HK-2 (cell line): ENCODE data around the gene EMC1.
"Not testable (repeated sequence)": the region's sequence is repeated elsewhere in the genome, so short reads cannot be mapped to it uniquely, and the experiment has no call there.

Source experiments
- DNase-seq: peaks from one replicate; pipeline ENCODE4 v3.0.0-alpha.2; 2018; ENCODE audit not compliant: unreplicated experiment

EMC1 gene

GRCh38 chr1:19260211-19261138, 9.2 kb upstream of the EMC1 start:
- DNase-seq = peak; percentile 93

GRCh38 chr1:19258353-19258752, 7.0 kb upstream of the EMC1 start:
- DNase-seq = no peak

GRCh38 chr1:19257178-19257914, 6.0 kb upstream of the EMC1 start:
- peak; percentile 64 for DNase-seq

- DNase-seq = not testable (repeated sequence)
Measured at GRCh38 chr1:19256301-19256700, 5.0 kb upstream of the EMC1 start.

GRCh38 chr1:19255288-19255687, 4.0 kb upstream of the EMC1 start:
- no peak for DNase-seq

GRCh38 chr1:19254416-19254815, 3.1 kb upstream of the EMC1 start:
- no peak for DNase-seq

- DNase-seq = no peak
Measured at GRCh38 chr1:19250629-19251304, 557 bp downstream of the EMC1 start.

- peak; percentile 48 for DNase-seq
Measured at GRCh38 chr1:19240673-19241538, 10.4 kb downstream of the EMC1 start.

GRCh38 chr1:19239876-19240275, 11.4 kb downstream of the EMC1 start:
- no peak for DNase-seq

- no peak for DNase-seq
Measured at GRCh38 chr1:19234224-19234623, 17.1 kb downstream of the EMC1 start.

GRCh38 chr1:19232524-19232846, 18.8 kb downstream of the EMC1 start:
- DNase-seq = no peak

- not testable (repeated sequence) for DNase-seq
Measured at GRCh38 chr1:19231736-19232523, 19.4 kb downstream of the EMC1 start.

GRCh38 chr1:19229828-19230325, 21.4 kb downstream of the EMC1 start:
- no peak for DNase-seq

GRCh38 chr1:19229229-19229628, 22.1 kb downstream of the EMC1 start:
- no peak for DNase-seq

- peak; percentile 45 for DNase-seq
Measured at GRCh38 chr1:19222979-19223824, 28.1 kb downstream of the EMC1 start.

- DNase-seq = no peak
Measured at GRCh38 chr1:19222573-19222972, 28.8 kb downstream of the EMC1 start.

- no peak for DNase-seq
Measured at GRCh38 chr1:19220991-19221390, 30.3 kb downstream of the EMC1 start.

GRCh38 chr1:19220080-19220846, 31.1 kb downstream of the EMC1 start:
- no peak for DNase-seq

GRCh38 chr1:19219451-19219850, 31.9 kb downstream of the EMC1 start:
- no peak for DNase-seq
